NCI-H146 treated with DMSO at 0.1 percent for 48 hours (cell line): ENCODE data around the gene RPS10.
"Not testable (repeated sequence)": the region's sequence is repeated elsewhere in the genome, so short reads cannot be mapped to it uniquely, and the experiment has no call there.

ENCODE experiments used
- DNase-seq: peaks from one replicate; lab custom pipeline; 2025; ENCODE audit not compliant: unreplicated experiment; lab: John Stamatoyannopoulos, UW

RPS10 gene

DNA sequence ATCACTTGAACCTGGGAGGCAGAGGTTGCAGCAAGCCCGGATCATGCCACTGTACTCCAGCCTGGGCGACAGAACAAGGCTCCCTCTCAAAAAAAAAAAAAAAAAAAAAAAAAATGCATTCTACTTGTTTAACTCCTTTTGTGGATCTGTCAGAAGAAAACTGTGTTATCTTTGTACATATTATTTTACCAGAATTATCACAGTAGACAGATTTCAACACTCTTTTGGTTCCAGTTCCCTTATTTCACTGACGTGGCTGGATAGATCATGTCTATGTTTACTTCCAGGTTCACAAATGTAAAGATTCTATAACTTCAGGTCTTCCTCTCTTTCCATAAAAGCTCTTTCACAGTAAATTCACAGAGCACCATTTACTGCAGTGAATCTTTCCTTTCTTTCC lies 51.8 kb downstream of the RPS10 start:
- DNase-seq = no peak

DNA sequence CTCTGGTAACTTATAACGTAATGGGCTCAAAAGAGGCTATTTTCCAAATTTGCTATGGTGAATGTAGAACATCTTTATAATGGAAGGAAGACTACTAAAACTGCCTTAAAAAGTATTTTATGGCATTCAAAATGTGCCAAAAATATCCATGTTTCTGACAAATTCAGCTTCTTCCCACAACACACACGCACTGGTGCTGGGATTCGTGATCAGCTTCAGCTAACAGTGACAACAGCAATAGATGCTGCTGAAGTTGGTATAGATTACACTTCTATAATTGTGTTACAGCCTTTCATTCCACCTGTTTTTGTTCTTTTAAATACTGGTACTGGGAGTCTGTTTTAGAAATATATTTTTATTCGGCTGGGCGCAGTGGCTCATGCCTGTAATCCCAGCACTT lies 52.4 kb downstream of the RPS10 start:
- DNase-seq = no peak

DNA sequence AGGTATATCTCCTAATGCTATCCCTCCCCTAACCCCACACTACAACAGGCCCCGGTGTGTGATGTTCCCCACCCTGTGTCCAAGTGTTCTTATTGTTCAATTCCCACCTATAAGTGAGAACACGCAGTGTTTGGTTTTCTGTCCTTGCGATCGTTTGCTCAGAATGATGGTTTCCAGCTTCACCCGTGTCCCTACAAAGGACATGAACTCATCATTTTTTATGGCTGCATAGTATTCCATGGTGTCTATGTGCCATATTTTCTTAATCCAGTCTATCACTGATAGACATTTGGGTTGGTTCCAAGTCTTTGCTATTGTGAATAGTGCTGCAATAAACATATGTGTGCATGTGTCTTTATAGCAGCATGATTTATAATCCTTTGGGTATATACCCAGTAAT lies 54.0 kb downstream of the RPS10 start:
- DNase-seq = not testable (repeated sequence)

DNA sequence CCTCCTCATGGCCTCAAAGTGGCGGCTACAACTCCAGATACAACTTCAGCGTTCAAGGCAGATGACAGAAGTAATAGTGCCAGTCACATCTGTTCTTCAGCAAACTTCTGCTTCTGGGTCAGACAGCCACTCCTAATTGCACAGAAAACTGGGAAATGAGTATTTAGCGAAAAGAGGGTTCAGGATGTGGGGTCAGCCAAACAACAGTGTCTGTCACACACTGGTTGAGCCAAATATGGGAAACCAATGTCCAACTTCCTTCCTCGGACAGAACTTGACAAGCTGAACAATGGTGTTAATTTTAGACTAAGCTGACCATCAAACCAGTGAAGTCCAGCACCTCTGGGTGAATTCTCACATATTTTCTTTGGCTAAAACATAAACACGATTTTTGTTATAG lies 55.5 kb downstream of the RPS10 start:
- DNase-seq = no peak

DNA sequence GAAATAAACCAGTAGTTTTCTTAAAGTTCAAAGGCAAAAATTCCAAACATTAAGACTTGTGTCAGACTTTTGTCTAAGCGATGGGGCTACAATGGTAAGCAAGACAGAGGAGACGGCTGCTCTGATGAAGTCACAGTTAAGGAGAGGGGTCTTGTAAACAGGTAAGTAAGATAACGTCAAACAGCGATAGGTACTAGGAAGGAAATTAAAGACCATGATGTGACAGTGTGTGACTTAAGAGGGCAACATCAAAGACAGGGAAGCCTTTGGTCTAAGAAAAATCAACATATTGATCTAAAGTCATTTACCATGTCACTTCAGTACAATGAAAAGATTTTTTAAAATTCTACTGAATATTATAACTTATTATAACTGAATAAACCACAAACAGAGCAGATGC lies 56.5 kb downstream of the RPS10 start:
- DNase-seq = no peak
